RWPE1 (cell line): Measurements from ENCODE around the gene ZNF653.

ENCODE experiments used
- CTCF ChIA-PET: fragments of 350-600 bp; sonication (Branson Sonifier 250); formaldehyde crosslinking; extraction: SDS; loops from one replicate; lab custom pipeline; 2021; lab: Yijun Ruan, JAX
- POLR2A ChIA-PET: fragments of 400-600 bp; formaldehyde crosslinking; extraction: SDS; loops from one replicate; lab custom pipeline; 2020; ENCODE audit warnings: antibody characterized with exemption; ENCODE audit not compliant: low non-redundant PET; lab: Yijun Ruan, JAX
- DNase-seq: peaks from one replicate; pipeline ENCODE4 v3.0.0; 2012; ENCODE audit warnings: low spot score
- H3K27ac ChIP-seq: fragments of 450-650 bp; 2 replicates; pipeline ENCODE4 v1.5.1; 2017
- TF ChIP-seq, protein P1 (sequence below): fragments of 450-650 bp; conservative IDR thresholded peaks from 2 replicates; pipeline ENCODE4 v1.5.1; 2017; ENCODE audit warnings: low read depth, mild to moderate bottlenecking

ZNF653 gene

DNA sequence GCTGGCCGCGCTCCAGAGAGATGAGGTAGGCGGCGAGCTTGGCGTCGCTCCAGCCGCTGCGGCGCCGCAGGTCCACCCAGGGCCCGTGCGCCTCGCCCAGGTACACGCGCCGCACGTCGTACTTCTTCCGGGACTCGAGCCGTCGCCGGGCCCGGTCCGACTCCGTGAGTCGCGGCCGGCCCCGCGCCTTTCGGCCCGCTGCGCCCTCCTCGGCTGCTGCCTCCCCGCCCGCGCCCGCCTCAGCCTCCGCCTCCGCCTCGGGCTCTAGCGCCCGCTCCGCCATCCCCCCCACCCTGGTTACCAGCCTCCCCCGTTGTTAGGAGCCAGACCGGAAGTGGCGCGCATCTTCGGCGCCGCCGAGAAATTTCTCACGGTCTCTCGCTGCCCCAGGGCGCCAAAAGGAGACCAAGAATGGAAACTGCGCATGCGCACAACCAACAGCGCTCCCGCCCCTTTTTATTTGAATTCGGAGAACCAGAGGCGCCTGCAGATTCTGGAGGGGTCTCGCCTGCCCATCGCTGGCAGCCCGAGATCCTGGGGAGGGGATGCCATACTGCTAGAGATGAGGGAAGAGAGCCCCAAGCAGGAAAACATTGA, at the start of gene ZNF653:
Gene ZNF653, minus strand, starts transcription at position 336 of the 597 bp plus-strand sequence. Its CDS starts 53 bp downstream, at position 283.
- ChIA-PET POLR2A (no interaction called here), CTCF (interaction anchor here (0.7 kb wide), 1 partner anchor 42 kb away, joined by 3 read pairs; no protein-coding TSS in a partner anchor)
- DNase-seq: peak; percentile 99
- H3K27ac ChIP-seq: peak within 1 kb of the TSS; percentile 93
- TF ChIP-seq, protein P1, sequence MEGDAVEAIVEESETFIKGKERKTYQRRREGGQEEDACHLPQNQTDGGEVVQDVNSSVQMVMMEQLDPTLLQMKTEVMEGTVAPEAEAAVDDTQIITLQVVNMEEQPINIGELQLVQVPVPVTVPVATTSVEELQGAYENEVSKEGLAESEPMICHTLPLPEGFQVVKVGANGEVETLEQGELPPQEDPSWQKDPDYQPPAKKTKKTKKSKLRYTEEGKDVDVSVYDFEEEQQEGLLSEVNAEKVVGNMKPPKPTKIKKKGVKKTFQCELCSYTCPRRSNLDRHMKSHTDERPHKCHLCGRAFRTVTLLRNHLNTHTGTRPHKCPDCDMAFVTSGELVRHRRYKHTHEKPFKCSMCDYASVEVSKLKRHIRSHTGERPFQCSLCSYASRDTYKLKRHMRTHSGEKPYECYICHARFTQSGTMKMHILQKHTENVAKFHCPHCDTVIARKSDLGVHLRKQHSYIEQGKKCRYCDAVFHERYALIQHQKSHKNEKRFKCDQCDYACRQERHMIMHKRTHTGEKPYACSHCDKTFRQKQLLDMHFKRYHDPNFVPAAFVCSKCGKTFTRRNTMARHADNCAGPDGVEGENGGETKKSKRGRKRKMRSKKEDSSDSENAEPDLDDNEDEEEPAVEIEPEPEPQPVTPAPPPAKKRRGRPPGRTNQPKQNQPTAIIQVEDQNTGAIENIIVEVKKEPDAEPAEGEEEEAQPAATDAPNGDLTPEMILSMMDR: no peak

- CTCF ChIA-PET: interaction anchor here (0.6 kb wide), 2 partner anchors 36 to 292 kb away, joined by 3 to 6 read pairs; no protein-coding TSS in a partner anchor
- DNase-seq: no peak
- TF ChIP-seq, protein P1: no peak
- POLR2A ChIA-PET: no interaction called here
- 0 out of 2 replicates have a peak overlapping the region, but pooled peaks have one; percentile 0 for H3K27ac ChIP-seq
Measured at GRCh38 chr19:11555246-11555645, 49.6 kb upstream of the ZNF653 start.

DNA sequence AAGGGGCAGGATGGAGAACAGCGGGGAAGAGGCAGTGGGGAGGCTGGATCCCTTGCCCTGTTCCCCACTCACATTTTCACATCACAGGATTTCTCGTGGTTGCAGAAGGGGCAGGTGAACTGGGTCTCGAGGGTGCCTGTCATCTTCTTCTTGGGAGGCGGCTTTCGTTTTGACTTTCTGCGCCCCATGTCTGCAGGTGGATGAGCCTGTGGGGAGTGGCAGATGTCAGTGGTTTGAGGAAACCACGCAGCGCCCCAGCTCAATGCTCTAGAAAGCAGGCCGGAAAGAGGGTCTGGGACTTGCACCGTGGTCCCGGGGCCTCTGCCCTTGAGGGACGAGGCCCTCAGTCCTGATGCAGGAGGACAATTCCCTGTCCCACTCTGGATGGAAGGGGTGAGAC, 48.5 kb upstream of the ZNF653 start:
- ChIA-PET POLR2A (no interaction called here), CTCF (interaction anchor here (0.7 kb wide), 1 partner anchor 612 kb away, joined by 4 read pairs; no protein-coding TSS in a partner anchor)
- TF ChIP-seq, protein P1: no peak
- H3K27ac ChIP-seq: no peak overlapping the region
- no peak for DNase-seq

- H3K27ac ChIP-seq: peak overlapping the region; percentile 40
- CTCF ChIA-PET: interaction anchor here (0.6 kb wide), 1 partner anchor 123 kb away, joined by 4 read pairs; no protein-coding TSS in a partner anchor
Measured at GRCh38 chr19:11552666-11553372, 47.2 kb upstream of the ZNF653 start.

GRCh38 chr19:11551603-11552235, 46.1 kb upstream of the ZNF653 start:
- peak overlapping the region; percentile 40 for H3K27ac ChIP-seq
- POLR2A ChIA-PET: interaction anchor here (0.5 kb wide), 1 partner anchor 19 kb away, joined by 5 read pairs; no protein-coding TSS in a partner anchor
- CTCF ChIA-PET: interaction anchor here (0.5 kb wide), 1 partner anchor 293 kb away, joined by 4 read pairs; no protein-coding TSS in a partner anchor
- no peak for DNase-seq
- TF ChIP-seq, protein P1: no peak

More at GRCh38 chr19:11552666-11553372, 47.2 kb upstream of the ZNF653 start:
- TF ChIP-seq, protein P1: no peak
- POLR2A ChIA-PET: no interaction called here
- no peak for DNase-seq

DNA sequence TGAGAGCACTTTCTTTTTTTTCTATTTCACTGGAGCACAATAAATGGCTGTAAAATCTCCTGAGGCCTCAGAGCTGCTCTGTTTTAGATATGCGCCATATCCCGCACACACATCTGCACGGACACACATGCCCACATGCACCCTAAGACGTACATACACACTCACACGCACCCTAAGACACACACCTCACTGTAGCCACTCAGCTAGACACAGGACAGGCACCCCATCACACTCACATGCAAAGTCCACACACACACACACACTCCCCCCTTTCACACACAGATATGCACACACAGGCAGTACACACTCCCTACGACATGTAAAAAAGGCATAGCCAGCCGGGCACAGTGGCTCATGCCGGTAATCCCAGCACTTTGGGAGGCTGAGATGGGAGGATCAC, 44.6 kb upstream of the ZNF653 start:
- H3K27ac ChIP-seq: no peak overlapping the region
- DNase-seq: no peak
- POLR2A ChIA-PET: no interaction called here
- TF ChIP-seq, protein P1: no peak
- CTCF ChIA-PET: no interaction called here
